ENCODE results near the gene CTSC.
"Not testable (repeated sequence)": the region's sequence is repeated elsewhere in the genome, so short reads cannot be mapped to it uniquely, and the experiment has no call there.

DNA sequence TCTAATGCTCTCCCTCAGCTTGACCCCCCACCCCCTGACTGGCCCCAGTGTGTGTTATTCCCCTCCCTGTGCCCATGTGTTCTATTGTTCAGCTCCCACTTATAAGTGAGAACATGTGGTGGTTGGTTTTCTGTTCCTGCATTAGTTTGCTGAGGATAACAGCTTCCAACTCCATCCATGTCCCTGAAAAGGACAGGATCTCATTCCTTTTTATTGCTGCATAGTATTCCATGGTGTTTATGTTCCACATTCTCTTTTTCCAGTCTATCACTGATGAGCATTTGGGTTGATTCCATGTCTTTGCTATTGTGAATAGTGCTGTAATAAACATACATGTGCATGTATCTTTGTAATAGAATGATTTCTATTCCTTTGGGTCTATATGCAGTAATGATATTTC lies 16.1 kb downstream of the CTSC start:
- TF ChIP-seq POLR2AphosphoS5 (IDR thresholded peaks at IDR 0.05; ENCODE audit: borderline replicate concordance, low read depth, low read length); EZH2 (IDR thresholded peaks at IDR 0.05): not testable (repeated sequence)
